GM18520 (cell line): ENCODE measurements around the gene MAPKBP1.

Experiments
- ATAC-seq: cut with Tn5 transposase; IDR thresholded peaks from one replicate; pipeline ENCODE4 v1.9.1; 2021; ENCODE audit not compliant: unreplicated experiment

The MAPKBP1 gene

GRCh38 chr15:41804916-41805666 lies 30.8 kb downstream of the MAPKBP1 start:
- no peak for ATAC-seq

GRCh38 chr15:41805711-41806110 lies 31.4 kb downstream of the MAPKBP1 start:
- ATAC-seq, result no peak

GRCh38 chr15:41806291-41807181 lies 32.3 kb downstream of the MAPKBP1 start:
- ATAC-seq, result no peak

GRCh38 chr15:41809121-41809520 lies 34.8 kb downstream of the MAPKBP1 start:
- no peak for ATAC-seq

- no peak for ATAC-seq
These were observed 35.4 kb downstream of the MAPKBP1 start for GRCh38 chr15:41809526-41810220.

- ATAC-seq, result no peak
These were observed 36.6 kb downstream of the MAPKBP1 start for GRCh38 chr15:41810651-41811431.

- ATAC-seq, result no peak
These were observed 37.3 kb downstream of the MAPKBP1 start for GRCh38 chr15:41811432-41812195.

- no peak for ATAC-seq
These were observed 38.6 kb downstream of the MAPKBP1 start for GRCh38 chr15:41812820-41813375.

- ATAC-seq, result no peak
These were observed 39.1 kb downstream of the MAPKBP1 start for GRCh38 chr15:41813426-41813825.

- ATAC-seq, result no peak
These were observed 40.2 kb downstream of the MAPKBP1 start for GRCh38 chr15:41814534-41814933.

GRCh38 chr15:41816788-41817187 lies 42.5 kb downstream of the MAPKBP1 start:
- ATAC-seq, result no peak

- no peak for ATAC-seq
These were observed 43.0 kb downstream of the MAPKBP1 start for GRCh38 chr15:41817327-41817726.

- no peak for ATAC-seq
These were observed 43.5 kb downstream of the MAPKBP1 start for GRCh38 chr15:41817781-41818180.

GRCh38 chr15:41819455-41820050 lies 45.3 kb downstream of the MAPKBP1 start:
- no peak for ATAC-seq

GRCh38 chr15:41820791-41821423 lies 46.6 kb downstream of the MAPKBP1 start:
- ATAC-seq, result no peak

- no peak for ATAC-seq
These were observed 47.5 kb downstream of the MAPKBP1 start for GRCh38 chr15:41821831-41822230.

GRCh38 chr15:41822471-41822870 lies 48.2 kb downstream of the MAPKBP1 start:
- no peak for ATAC-seq

- ATAC-seq, result no peak
These were observed 48.7 kb downstream of the MAPKBP1 start for GRCh38 chr15:41822957-41823356.

GRCh38 chr15:41823502-41823901 lies 49.2 kb downstream of the MAPKBP1 start:
- no peak for ATAC-seq
